Osteoblast (primary cell): ENCODE data around the gene FNDC3B. TPM values are rescaled to one million over a fixed set of nuclear protein-coding genes. Genes with fewer than 3 reads are reported as not detected.
A peak's percentile ranks its signal among the peaks of the same experiment; 100 is the strongest.

ENCODE experiments used
- DNase-seq: peaks from one replicate; pipeline ENCODE4 v3.0.0; 2011; ENCODE audit warnings: low spot score, mixed read lengths; ENCODE audit not compliant: insufficient read length; ENCODE audit errors: missing footprints
- H2AFZ ChIP-seq: 2 replicates; pipeline ENCODE4 v1.6.0; 2011; ENCODE audit warnings: mild to moderate bottlenecking, low read length
- H3K27ac ChIP-seq: 2 replicates; pipeline ENCODE4 v1.5.1; 2011; ENCODE audit warnings: mild to moderate bottlenecking, low read depth, low read length, moderate library complexity
- H3K27me3 ChIP-seq: 2 replicates; pipeline ENCODE4 v1.6.0; 2012; ENCODE audit warnings: mild to moderate bottlenecking, control low read depth, inconsistent platforms, low read length, moderate library complexity; ENCODE audit not compliant: insufficient read depth
- H3K36me3 ChIP-seq: 2 replicates; pipeline ENCODE4 v1.5.1; 2011; ENCODE audit warnings: mild to moderate bottlenecking, low read length, control low read depth, moderate library complexity; ENCODE audit not compliant: insufficient read depth
- H3K4me1 ChIP-seq: 2 replicates; pipeline ENCODE4 v1.5.1; 2011; ENCODE audit warnings: mild to moderate bottlenecking, low read length, control low read depth, moderate library complexity; ENCODE audit not compliant: insufficient read depth
- H3K4me2 ChIP-seq: 2 replicates; pipeline ENCODE4 v1.6.0; 2011; ENCODE audit warnings: mild to moderate bottlenecking, low read length; ENCODE audit not compliant: insufficient read depth
- H3K4me3 ChIP-seq: fragments of 200-600 bp; sonication (generic); 3 replicates; pipeline ENCODE4 v1.5.1; 2012; ENCODE audit warnings: mild to moderate bottlenecking, low read length, inconsistent platforms; ENCODE audit not compliant: insufficient read depth
- H3K79me2 ChIP-seq: 2 replicates; pipeline ENCODE4 v1.6.0; 2012; ENCODE audit warnings: mild to moderate bottlenecking, low read length, control low read depth, inconsistent platforms; ENCODE audit not compliant: insufficient read depth
- H3K9me3 ChIP-seq: 2 replicates; pipeline ENCODE4 v1.5.1; 2011; ENCODE audit warnings: low read depth, low read length, control low read depth
- H4K20me1 ChIP-seq: 2 replicates; pipeline ENCODE4 v1.6.0; 2012; ENCODE audit warnings: mild to moderate bottlenecking, low read length, control low read depth; ENCODE audit not compliant: insufficient read depth
- CTCF ChIP-seq: IDR thresholded peaks from 2 replicates; pipeline ENCODE4 v1.5.1; 2011; ENCODE audit warnings: mild to moderate bottlenecking, low read depth, low read length, moderate library complexity; ENCODE audit errors: extremely low read depth
- total RNA-seq: library from RNA; depleted of rRNA; stranded (reverse); fragments of >200 nt; gene quantifications from 2 replicates; pipeline ENCODE4 v1.2.3, GENCODE V29; 2012

FNDC3B gene
- total RNA-seq, 1 donor: 179 TPM

DNA sequence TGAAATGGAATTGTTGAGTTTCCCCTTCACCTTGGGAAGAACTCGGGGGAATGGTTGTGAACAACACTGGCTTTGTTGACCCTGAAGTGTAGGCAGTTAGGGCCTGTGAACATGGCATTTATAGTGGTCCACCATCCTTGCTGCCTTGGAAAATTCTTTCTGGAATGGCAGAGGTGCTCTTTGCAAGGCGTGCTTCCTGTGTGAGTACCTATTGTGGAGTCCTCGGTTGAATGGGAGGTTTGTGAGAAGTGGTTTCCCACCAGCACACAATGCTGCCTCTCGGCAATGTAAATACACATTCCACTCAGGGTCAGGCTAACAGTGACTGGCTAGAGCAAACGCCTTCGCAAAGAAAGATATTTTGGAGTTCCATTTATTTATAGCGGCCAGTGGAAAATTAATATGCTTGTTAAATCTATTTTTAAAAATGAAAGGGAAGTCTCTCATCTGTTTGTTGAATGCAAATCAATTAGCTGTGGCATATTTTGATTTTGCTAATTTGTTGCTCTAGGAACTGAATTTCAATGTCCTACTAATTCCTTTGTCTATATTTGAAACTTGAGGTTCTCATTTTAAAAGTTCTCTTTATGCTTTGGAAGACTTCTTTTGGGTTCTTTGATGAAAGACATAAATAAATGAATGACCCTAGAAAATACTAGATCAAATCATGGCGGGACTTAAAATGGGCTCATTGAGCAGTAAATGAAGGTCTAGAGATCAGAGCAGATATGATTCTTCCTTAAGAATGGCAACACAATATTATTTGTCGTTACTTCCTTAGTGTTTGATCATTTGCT, 59.5 kb downstream of the FNDC3B start:
- Histone ChIP-seq H3K27me3 (no peaks in the 10 kb centered on the region), H2AFZ (no peak overlapping the region), H3K4me1 (peaks cover 54% of the 10 kb centered on the region), H3K36me3 (no peaks in the 10 kb centered on the region), H3K4me2 (no peak overlapping the region), H3K4me3 (no peak overlapping the region), H3K9me3 (no peaks in the 10 kb centered on the region), H3K27ac (peak overlapping the region; percentile 23), H3K79me2 (peaks cover 99% of the 10 kb centered on the region), H4K20me1 (peaks cover 74% of the 10 kb centered on the region)
- no peak for DNase-seq
- TF ChIP-seq CTCF: no peak

DNA sequence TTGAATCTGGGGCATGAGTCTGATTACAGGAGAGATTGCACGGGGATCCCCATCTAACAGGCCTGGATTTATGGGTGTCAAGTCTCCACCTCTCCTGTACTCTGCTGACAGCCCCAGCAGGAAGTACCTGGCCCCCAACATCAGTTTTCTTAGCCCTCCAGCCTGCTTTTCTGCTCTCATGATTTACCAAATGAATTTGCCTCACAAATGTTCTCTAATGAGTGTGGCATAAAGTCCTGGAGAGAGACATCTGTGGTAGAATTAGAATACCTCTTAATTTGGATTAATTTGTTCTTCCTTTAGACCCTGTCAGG, 60.1 kb downstream of the FNDC3B start:
- H4K20me1 ChIP-seq: peaks cover 78% of the 10 kb centered on the region
- H3K4me1 ChIP-seq: peaks cover 59% of the 10 kb centered on the region
- H3K4me2 ChIP-seq: no peak overlapping the region

DNA sequence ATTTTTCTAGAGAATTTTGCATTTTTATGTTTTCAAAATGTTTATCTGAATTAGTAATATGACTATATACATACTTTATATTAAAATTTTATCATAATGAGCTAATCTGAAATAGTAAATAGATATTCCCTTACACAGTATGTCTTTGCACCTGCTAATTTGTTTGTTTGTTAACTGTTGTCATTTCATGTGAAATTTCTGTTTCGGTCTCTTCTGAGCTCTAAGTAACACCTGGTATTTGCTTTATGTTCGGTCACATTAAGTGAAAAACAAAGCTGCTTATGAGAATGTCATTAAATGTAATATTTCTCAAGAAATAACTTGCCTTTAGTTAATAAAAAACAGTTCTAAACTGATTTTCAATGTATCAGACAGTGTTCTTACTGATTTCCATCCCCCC, 61.1 kb downstream of the FNDC3B start:
- H3K4me3 ChIP-seq: no peak overlapping the region
- no peak overlapping the region for H3K27ac ChIP-seq
- H4K20me1 ChIP-seq: peaks cover 84% of the 10 kb centered on the region
- H3K4me1 ChIP-seq: peaks cover 64% of the 10 kb centered on the region
- no peaks in the 10 kb centered on the region for H3K36me3 ChIP-seq
- H3K79me2 ChIP-seq: peaks cover 99% of the 10 kb centered on the region
- no peak for DNase-seq
- no peak overlapping the region for H3K4me2 ChIP-seq
- TF ChIP-seq CTCF: no peak
- H3K9me3 ChIP-seq: no peaks in the 10 kb centered on the region
- H3K27me3 ChIP-seq: no peaks in the 10 kb centered on the region
- no peak overlapping the region for H2AFZ ChIP-seq

More for the DNA sequence above, 60.1 kb downstream of the FNDC3B start:
- Histone ChIP-seq H3K36me3 (no peaks in the 10 kb centered on the region), H2AFZ (no peak overlapping the region), H3K27ac (peak overlapping the region; percentile 23), H3K27me3 (no peaks in the 10 kb centered on the region), H3K79me2 (peaks cover 99% of the 10 kb centered on the region), H3K9me3 (no peaks in the 10 kb centered on the region), H3K4me3 (no peak overlapping the region)
- no peak for TF ChIP-seq CTCF
- no peak for DNase-seq

DNA sequence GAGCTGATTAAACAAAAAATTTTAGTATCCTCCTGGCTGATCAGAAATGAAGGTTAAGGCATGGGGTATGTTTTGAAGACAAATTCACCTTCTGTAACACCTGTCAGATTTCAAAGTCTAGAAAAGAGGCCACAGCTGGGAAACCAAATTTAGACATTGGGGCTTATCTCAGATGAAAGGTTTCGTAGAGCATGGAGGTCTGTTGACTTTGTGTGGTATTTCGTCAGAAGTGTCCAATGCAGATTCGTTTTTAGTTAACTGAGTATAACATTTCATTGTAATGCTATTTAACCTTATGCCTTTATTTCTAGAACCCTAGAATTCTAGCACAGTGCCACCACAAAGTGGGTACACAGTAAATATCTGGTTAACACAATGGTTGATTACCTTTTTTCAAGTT, 61.7 kb downstream of the FNDC3B start:
- H3K4me2 ChIP-seq: no peak overlapping the region
- TF ChIP-seq CTCF: no peak
- H3K4me3 ChIP-seq: no peak overlapping the region
- no peaks in the 10 kb centered on the region for H3K9me3 ChIP-seq
- peaks cover 99% of the 10 kb centered on the region for H3K79me2 ChIP-seq
- no peak overlapping the region for H3K27ac ChIP-seq
- peak; percentile 49 for DNase-seq
- peaks cover 59% of the 10 kb centered on the region for H3K4me1 ChIP-seq
- no peaks in the 10 kb centered on the region for H3K27me3 ChIP-seq
- H2AFZ ChIP-seq: no peak overlapping the region
- H4K20me1 ChIP-seq: peaks cover 79% of the 10 kb centered on the region
- H3K36me3 ChIP-seq: no peaks in the 10 kb centered on the region
